MV-4-11 (cell line): ENCODE measurements around the gene VAV2.

Experiments
- DNase-seq: peaks from one replicate; lab custom pipeline; 2025; lab: John Stamatoyannopoulos, UW

Gene VAV2

DNA sequence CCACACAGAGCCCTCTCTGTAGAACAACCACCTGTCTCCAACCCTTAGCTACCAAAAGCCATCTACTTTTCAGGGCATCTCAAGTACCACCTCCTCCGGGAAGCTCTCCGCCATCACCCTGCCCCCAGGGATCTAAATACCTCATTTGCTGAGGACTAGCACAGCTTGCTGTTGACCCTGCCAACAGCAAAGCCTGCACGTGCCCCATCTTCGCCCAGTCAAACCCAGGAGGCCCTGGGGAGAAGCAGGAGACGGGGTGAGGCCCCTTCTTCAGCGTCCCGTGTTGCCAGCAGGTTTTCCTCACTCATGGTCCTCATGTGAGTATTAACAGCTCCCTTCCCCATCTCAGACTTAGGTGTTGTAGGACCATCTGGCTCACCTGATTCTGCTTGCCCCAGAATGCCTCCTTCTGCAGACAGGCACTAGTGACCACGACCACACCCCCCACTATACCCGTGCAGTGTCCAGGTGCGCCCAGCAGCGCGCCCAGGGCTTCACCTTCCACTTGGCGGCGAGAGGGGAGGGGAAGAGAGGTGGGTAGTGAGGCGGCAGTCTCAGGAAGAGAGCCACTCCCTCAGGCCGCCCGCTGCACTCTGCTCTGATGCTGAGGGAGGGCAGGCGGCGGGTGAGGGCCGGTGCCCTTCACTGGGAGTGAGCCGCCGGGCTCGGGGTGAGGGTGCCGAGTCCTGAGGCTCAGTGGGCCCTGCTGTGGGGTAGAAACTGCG, 11.1 kb downstream of the VAV2 start:
- no peak for DNase-seq

GRCh38 chr9:133979921-133980863, 11.9 kb downstream of the VAV2 start:
- no peak for DNase-seq

- no peak for DNase-seq
Measured at GRCh38 chr9:133979273-133979920, 12.7 kb downstream of the VAV2 start.

- no peak for DNase-seq
Measured at GRCh38 chr9:133978899-133979272, 13.2 kb downstream of the VAV2 start.

DNA sequence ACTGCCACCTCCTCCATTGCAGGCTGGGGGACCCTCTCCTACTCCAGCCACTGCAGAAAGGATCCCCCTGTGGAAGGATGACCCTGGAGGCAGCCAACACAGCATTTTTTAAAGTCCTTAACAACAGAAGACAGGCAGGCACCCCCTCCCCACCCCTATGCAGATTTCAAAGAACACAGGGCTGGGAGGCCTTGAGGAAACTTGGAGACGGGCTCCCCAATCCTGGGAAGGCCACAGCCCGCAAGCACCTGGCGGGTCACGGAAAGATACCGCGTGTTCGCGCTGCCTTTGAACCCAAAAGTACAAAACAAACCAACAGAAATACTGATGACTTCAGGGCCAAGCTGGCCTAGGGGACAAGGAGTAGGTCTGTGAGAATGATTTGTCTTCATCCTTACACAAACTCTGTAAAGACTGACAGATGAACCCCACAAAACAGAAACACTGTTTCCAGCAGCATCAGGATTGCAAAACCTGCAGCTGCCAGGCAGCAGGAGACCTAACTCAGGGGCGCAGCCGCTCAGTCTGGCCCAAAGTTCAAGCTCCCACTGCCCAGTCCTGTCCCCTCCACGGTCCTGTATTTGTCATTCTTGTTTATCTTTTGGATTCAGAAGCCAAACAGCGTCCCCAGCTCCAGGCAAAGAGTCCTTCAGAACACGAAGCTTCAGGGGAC, 13.8 kb downstream of the VAV2 start:
- DNase-seq = no peak

DNA sequence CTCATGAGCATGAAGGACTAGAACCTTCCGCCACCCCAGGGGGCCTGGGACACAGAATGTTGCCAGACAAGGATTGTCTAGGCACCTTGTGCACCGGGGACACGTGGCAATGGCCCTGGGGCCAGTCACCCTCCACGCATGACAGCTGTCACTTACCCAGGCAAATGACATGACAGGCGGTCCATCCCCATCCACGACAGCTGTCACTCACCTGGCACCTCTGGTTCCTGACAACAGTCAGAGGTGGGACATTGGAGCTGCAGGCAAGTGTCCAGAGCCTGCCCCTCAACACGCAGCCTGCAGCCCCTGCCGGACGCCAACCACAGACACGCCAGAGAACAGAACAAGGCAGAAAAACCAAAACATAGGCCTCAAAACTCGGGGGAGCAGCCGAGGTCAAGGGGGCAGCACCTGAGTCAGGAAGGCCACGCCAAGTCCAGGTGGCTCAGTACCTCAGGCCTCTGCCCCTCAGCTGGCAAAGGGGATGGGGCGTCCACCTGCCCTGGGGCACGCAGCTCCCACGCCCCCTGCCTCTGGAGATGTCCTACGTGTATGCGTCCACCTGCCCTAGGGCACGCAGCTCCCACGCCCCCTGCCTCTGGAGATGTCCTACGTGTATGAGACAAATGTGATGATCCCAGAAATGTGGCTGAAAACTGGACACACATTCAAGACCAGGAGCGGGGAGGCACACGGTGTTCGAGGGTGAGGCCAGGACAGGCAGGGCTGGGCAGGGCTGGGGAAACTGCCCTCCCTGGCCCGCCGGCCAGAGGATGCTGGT, 14.5 kb downstream of the VAV2 start:
- DNase-seq = no peak

- DNase-seq = no peak
Measured at GRCh38 chr9:133976887-133977286, 15.2 kb downstream of the VAV2 start.

DNA sequence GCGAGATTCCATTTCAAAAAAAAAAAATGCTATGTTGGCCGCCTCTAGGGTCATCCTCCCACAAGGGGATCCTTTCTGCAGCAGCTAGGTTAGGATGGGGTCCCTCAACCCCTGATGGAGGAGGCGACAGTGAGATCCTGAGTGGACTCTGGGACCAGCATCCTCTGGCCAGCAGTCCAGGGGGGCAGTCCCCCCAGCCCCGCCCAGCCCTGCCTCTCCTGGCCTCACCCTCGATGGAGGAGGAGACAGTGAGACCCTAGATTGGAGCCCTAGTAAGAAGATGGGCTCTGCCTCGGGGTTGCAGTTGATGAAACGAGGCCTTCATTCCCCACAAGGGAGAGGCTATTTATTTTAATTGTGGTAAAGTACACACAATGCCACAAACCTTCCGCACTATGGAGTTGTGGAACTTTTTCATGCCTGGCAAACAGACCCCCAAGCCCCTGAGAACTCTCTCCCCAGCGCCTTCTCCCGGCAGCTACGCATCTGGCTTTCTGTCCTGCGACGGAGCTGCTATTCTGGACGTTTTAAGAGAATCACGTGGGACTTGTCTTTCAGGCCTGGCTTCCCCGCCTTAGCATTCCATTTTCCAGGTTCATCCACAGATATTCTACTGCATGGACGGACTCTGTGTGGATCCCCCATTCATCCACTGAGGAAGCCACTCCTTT, 15.8 kb downstream of the VAV2 start:
- DNase-seq = no peak

DNA sequence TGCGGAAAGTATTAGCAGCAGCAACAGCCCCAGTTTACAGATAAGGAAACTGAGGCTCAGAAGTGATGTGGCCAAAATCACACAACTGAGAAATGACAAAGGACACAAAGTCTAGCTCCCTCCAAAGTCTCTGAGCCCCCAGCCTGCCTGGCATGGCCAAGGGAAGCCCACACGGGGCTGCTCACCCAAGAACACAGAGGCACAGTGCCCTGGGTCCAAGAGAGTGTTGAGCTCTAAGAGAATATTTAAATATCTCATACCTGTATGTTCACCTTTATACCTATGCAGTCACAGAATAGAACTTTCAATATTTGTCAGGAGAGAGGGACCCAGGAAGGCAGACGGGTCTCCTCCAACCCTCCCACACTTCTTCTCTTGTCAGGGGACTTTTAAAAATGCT, 16.6 kb downstream of the VAV2 start:
- no peak for DNase-seq

DNA sequence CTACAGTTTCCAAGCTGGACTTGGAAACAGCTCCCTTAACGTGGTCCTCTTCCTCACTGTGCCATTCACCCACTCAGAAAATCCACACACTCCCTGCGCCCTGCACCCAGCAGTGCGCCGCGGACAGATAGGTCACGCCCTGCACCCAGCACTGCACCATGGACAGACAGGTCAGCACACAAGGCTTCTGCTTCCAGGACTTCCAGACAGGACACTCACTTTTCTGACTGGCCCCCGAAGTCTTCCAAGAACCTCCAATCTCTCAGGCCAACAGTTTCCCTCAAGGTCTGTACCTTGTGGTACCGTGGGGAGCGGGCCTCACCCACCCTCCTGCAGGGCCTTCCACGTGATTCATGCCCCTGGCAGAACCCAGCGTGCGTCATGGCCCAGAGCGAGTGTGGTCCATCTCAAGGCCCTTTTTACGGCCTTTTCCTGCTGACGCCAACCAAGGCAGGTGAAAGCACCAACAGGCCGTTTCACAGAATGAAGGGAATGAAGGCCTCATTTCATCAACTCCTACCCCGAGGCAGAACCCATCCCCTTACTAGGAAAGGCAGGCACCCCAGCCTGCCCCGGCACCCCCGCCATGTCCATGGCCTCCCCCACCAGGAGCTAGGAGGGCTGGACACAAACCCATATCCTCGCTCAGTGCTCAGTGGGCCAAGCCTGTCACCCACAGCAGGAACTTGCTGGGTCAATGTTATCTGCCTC, 17.3 kb downstream of the VAV2 start:
- DNase-seq = no peak

- DNase-seq = no peak
Measured at GRCh38 chr9:133973791-133974630, 18.1 kb downstream of the VAV2 start.

GRCh38 chr9:133973111-133973790, 18.9 kb downstream of the VAV2 start:
- no peak for DNase-seq

DNA sequence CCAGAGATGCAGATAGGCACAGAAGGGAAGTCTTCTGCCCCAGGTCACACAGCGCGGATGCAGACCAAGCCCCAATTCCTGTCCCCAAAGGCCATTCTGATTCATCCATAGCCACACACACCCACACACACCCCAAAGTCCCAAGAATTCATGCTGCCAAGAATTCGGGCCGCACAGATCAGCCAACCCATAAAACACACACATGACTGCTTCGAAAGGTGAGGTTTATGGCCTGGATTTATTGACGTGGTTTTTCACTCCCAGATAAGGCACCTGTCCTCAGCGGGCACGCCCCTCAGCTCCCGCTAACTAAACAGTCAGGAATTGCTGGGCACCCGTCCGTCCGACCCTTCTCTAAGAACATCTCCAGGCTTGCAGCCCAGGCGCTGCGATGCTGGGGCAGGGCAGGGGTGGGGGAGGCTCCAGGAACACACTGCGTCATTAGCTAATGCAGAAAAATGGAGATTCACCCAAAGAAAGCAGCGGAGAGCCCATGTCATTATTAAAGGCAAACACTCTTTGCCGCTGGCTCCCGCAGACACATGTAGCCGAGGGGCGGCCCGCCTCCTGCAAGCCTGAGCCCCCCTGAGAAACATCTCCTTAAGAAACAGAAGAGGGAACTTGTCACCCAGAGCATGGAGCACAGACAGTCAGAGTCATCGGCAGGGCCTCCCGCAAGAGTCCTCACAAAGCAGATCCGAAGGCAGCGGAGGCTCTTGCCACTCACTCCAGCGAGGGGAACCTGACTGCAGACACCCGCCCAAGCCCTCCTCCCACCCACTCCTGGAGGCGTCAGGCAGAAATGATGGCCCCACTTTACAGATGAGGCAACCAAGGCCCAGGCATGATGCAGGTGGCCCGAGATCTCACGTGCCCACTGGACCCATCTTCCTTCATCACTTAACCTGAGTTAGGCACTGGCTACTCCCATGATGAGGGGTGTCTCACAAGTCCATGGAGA, 19.9 kb downstream of the VAV2 start:
- no peak for DNase-seq

- no peak for DNase-seq
Measured at GRCh38 chr9:133971121-133971951, 20.8 kb downstream of the VAV2 start.

- no peak for DNase-seq
Measured at GRCh38 chr9:133970581-133971058, 21.5 kb downstream of the VAV2 start.
